GM12873 (cell line): ENCODE data around the gene HORMAD2.

ENCODE experiments used
- CTCF ChIP-seq: IDR thresholded peaks from 2 replicates; pipeline ENCODE4 v1.5.1; 2012; ENCODE audit warnings: low read depth, mild to moderate bottlenecking, moderate library complexity, low read length, control low read depth; ENCODE audit not compliant: insufficient read depth; ENCODE audit errors: missing control alignments

The HORMAD2 gene

GRCh38 chr22:30193031-30193775 is 112.9 kb downstream of the HORMAD2 start:
- TF ChIP-seq CTCF: no peak

- TF ChIP-seq CTCF: no peak
Observed at GRCh38 chr22:30195245-30196140, 115.2 kb downstream of the HORMAD2 start.

GRCh38 chr22:30196141-30196879 is 116.0 kb downstream of the HORMAD2 start:
- TF ChIP-seq CTCF: no peak

- TF ChIP-seq CTCF: no peak
Observed at GRCh38 chr22:30196880-30197336, 116.6 kb downstream of the HORMAD2 start.

GRCh38 chr22:30197389-30197788 is 117.1 kb downstream of the HORMAD2 start:
- no peak for TF ChIP-seq CTCF

GRCh38 chr22:30198152-30198825 is 118.0 kb downstream of the HORMAD2 start:
- no peak for TF ChIP-seq CTCF
